Urothelium cell line (cell line): Measurements from ENCODE around the gene C2orf68.
"Not testable (repeated sequence)": the region's sequence is repeated elsewhere in the genome, so short reads cannot be mapped to it uniquely, and the experiment has no call there.

Experiments
- DNase-seq: peaks from one replicate; pipeline ENCODE4 v3.0.0; 2011; ENCODE audit warnings: low spot score, mixed read lengths
- FAIRE-seq: peaks from 2 replicates; lab custom pipeline; 2011; peaks lifted over from hg19 to GRCh38; lab: Jason Lieb, UNC

The C2orf68 gene, protein sequence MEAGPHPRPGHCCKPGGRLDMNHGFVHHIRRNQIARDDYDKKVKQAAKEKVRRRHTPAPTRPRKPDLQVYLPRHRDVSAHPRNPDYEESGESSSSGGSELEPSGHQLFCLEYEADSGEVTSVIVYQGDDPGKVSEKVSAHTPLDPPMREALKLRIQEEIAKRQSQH

DNA sequence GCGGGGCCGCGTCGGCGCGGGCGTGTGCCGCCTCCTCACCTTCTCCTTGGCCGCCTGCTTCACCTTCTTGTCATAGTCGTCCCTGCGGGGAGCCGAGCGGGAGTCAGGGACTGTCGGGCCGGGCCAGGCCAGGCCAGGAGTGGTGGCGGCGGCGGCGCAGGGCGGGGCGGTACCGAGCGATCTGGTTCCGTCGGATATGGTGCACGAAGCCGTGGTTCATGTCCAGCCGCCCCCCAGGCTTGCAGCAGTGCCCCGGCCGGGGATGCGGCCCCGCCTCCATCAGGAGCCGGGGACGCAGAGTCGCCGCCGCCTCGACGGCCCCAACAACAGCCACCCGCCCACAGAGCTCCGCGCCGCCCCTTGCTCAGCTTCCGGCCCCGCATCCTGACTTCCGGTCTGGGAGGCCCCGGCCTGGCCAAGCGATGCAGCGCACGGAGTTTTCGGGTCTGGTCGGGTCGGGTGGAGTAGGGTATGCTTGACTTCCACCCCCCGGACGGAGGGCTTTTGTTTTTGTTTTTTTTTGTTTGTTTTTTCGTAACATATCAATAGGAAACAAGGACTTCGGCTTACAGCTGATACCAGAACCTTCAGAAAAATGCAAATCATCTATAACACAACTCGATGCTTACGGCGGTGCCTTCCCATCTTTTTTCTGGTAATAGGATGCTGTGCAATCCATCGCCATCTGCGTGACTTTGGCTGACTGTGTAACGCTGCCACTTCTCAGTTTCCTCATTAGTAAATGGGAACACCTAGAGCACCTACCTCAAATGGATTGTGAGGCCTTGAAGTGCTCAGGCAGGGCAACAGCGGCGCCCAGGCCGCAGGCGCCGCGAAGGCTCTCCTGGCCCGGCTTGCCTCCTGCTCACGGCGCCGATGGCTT, at the start of gene C2orf68:
Gene C2orf68 (minus strand): TSS at position 362 of the 883 bp plus-strand sequence. CDS start 82 bp downstream, at position 280.
- peak; percentile 94 for DNase-seq
- FAIRE-seq: peak; percentile 20

DNA sequence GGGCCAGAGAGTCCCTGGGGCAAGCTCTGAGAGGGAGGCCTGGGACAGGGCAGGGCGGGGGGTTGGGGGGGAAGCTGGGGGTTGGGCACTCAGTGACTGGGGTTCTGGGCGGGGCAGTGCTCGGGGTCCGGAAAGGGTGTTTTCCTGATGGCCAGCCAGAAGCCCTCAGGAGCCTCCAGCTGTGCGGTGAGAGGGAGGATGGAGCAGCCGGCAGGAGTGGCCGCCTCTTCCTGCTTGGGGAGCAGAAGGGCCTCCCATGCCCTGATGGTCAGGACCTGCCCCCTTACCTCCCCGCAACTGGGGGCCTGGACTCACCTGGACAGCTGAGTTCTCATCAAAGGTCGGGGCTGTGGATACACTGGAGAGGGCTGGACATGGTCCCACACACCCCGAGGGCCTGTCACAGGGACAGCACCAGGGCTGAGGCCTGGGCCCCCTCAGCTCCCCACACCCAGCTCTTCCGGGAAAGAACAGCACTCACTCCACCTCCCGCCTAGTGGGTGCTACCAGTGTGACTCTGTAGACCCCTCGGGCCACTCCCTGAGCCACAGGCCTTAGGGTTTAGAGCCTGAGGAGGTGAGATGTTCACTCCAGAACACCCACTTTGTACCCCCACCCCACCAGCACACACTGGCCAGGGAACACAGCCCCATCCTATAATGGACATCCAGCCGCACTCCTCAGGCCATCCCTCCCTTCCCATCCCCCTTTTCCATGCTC, 49.4 kb upstream of the C2orf68 start:
- FAIRE-seq (no peak), DNase-seq (no peak)

DNA sequence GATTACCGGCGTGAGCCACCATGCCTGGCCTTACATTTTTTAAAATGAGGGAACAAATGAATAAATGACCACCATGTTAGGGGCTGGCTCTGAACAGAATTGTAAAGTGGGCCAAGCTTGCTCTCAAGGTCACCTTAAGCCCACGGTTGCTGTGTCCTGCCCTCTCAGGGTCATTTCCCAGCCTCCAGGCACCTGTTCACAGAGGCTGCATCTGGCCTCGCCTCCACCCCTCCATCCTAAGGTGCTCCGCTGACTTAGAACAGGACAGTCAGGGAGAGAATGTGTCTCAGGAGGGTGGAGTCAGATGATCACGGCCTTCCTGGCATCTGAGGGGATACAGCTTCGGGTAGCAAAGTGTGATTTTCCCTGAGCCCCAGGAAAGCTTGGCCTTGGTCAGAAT, 48.9 kb upstream of the C2orf68 start:
- DNase-seq (no peak), FAIRE-seq (no peak)

DNA sequence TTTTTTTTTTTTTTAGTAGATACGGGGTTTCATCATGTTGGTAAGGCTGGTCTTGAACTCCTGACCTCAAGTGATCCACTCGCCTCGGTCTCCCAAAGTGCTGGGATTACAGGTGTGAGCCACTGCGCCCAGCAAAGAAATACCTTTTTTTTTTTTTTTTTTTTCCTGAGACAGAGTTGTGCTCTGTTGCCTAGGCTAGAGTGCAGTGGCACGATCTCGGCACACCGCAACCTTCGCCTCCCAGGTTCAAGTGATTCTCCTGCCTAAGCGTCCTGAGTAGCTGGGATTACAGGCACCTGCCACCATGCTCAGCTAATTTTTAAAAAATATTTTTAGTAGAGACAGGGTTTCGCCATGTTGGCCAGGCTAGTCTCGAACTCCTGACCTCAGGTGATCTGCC, 48.4 kb upstream of the C2orf68 start:
- FAIRE-seq, DNase-seq: not testable (repeated sequence)

DNA sequence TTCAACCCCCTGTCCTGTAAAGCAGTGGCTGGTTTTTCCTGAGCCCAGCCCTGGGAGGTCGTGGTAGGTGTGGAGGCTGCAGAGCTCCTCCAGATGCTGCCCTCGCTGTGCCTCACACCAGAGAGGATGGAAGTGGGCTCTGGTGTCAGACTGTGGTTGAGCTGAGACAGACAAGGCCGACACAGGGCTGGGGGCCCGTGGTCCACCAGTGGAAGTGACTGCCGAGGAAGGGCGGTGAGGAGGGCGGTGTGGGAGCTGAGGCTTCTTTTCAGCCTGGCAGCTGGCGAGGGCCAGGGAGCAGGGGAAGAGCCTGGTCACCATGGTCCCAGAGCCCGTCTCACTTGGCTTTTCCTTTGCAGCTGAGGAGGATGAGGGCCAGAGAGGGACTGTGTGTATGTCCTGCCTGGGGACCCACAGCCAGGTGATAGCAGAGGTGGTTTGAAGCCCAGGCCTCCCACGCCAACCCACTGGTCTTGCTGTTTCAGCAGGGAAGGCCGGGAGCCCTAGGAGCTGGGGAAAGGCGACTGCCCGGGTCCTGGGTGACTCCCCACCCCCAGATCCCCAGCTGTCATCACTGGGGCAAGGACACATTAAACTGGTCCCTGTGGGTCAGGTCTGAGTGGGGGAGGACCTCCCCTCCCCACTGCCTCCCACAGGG, 47.6 kb upstream of the C2orf68 start:
- no peak for FAIRE-seq
- no peak for DNase-seq

DNA sequence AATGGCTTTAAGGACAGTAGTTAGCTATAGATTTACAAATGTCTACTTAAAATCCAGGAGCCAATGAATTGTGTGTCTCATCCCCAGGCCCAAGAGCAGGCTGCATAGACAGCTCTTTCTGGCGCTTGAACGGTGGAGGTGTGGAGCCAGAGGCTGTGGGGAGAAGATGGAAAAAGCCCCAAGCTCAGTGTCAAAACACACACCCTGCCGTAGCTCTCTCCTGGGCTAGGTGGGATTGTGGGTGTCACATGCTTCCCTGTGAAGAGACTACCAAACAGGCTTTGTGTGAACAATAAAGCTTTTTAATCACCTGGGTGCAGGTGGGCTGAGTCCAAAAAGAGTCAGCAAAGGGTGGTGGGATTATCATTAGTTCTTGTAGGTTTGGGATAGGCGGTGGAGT, 45.5 kb upstream of the C2orf68 start:
- not testable (repeated sequence) for FAIRE-seq, DNase-seq

DNA sequence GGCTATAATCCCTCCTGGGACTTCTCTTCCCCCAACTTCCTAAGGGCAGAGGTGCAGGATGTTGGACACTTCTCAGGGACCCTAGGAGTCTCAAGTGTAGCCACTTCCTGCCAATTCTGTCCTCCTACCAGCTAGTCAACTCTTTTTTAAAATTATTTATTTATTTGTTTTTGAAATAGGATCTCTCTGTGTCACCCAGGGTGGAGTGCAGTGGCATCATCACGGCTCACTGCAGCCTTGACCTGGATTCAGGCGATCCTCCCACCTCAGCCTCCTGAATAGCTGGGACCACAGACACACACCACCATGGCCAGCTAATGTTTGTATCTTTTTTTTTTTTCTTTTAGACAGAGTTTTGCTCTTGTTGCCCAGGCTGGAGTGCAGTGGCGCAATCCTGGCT, 44.6 kb upstream of the C2orf68 start:
- FAIRE-seq: no peak
- DNase-seq: no peak

DNA sequence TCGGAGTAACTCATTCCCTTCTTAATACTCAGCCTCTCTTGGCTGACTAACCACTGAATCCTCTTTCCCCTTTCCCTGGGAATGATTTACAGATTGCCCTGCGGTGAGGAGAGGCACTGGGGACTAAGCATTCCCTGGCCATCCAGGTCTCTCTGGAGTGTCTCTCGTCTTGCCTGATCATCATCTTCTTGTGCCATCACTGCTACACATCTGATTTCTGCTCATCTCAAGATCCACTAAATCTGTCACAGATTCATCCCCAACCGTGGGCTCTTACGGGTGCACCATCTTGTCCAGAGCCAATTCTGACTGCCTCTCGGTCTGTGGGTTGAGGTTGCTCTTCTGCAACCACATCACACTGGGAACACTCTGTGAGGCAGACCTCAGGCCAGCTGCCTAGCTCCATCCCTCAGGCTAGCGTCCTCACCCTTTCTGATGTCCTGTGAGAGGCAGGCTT, 44.1 kb upstream of the C2orf68 start:
- DNase-seq: no peak
- FAIRE-seq: no peak

DNA sequence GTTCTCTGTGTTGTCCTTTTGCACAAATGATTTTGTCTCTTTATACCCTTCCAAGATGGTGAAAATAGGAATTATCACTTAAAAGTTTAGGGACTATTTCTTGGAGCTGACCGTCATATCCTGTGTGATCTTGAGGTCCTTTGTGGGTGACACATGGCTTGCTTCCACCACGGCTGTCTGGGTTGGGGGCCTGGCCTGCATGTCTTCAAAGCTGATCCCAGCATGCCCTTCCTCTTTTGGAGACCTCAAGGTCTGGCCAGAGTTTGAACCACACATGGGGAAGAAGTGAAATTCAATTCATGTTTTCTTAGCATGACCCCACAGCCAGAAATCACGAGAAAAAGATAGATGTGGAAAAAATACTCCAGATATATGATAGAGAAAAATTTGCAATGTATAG, 42.1 kb upstream of the C2orf68 start:
- FAIRE-seq: no peak
- DNase-seq: no peak

DNA sequence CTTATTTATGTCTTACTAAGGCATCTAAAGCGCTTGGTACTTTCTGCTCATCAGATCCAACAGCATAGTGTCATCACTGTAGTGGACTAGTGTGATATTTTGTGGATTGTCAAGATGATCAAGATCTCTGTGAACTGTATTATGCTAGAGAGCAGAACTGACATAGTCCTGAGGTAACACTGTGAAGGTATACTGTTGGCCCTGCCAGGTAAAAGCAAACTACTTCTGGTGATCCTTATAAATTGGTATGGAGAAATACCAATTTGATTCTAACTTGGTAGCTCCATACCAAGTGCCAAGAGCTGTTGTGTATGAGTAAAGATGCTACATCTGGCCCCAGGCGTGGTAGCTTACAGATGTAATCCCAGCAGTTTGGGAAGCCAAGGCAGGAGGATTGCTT, 40.2 kb upstream of the C2orf68 start:
- FAIRE-seq (no peak), DNase-seq (no peak)

DNA sequence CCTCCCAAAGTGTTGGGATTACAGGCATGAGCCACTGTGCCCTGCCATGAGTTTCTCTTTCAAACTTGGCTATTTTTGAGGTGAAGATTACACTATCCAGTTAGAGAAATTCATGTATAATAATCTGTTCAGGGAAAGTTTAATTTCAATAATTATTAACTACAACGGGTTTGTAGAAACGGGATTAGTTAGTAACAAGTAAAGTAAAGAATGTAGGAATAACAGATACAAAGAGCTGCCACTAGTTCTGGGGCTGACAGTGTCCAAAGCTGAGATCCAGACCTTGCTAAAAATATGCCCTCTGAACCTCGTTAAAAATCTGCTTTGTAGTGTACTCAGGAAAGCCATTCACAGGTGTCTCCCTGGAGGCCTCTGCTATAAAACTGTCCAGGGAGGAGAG, 39.2 kb upstream of the C2orf68 start:
- no peak for FAIRE-seq

DNA sequence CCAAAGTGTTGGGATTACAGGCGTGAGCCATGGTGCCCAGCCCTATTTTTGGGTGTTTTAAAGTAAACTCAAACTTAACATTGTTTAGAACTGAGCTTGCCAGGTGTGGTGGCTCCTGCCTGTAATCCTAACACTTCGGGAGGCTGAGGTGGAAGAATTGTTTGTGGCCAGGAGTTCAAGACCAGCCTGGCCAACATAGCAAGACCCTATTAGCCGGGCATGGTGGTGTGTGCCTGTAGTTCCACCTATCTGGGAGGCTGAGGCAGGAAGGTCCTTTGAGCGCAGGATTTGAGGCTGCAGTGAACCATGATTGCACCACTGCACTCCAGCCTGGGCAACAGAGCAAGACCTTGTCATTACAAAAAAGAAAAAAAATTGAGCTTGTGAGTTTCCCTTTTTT, 38.6 kb upstream of the C2orf68 start:
- no peak for DNase-seq
- no peak for FAIRE-seq

More for the DNA sequence above, 39.2 kb upstream of the C2orf68 start:
- DNase-seq: no peak

DNA sequence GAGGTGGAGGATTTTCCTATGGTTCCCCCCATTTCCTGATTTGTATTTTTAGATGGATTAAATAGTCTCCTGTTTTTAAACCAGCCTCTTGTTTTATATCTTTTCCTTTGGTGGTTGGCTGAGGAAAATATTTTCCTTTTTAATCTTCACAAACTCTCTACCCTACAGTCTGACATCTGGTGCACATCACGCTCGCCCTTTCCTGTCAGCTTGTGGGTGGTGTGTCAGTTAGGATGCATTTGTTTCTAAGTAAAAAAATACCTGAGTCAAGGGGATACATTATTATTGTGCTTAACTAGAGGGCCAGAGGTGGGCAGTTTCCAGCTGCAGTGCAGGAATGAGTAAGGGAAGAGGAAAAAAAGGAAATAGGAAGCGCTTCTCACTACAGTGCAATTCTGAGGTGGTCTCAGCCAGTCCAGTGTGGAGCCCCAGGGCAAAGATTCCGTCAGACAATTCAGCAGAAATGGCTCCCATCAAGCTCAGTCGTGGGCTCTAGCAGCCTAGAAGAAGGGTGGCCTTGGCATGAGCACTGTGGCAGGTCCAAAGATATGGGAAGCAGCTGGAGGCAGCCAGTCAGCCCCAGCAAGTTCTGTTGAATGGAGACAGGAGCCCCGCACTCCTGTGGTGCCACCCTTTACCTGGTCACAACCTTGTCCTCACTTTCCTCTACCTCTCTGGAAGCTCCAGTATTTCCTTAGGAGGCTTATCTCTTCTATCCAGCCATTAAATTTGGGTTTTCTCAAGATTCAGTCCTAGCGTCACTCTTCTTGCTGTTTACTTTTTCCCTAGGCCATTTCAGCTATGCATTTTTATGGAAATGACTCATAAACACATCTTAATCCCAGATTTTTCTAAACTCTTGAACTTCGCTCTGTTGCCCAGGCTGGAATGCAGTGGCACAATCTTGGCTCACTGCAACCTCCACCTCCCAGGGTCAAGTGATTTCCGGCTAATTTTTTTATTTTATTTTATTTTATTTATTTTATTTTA, 37.6 kb upstream of the C2orf68 start:
- FAIRE-seq: no peak
- no peak for DNase-seq

DNA sequence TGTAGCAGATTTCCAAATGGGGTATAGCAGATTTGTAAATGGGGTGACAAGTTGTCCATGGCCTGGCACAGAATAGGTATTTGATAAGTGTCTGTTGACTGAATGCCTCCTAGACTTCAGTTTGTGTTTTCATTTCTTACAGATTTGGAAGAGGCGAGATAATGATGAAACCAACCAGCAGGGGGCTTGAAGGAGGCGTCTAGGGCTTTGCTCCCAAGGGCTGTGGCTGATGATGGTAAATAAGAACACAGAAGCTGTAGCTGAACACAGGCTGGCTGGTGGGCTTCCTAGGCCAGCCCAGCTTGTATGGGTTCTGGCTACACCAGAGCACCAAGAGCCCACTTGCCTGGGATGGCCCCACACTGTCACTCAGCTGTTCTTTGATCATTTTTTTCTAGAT, 36.8 kb upstream of the C2orf68 start:
- FAIRE-seq (no peak), DNase-seq (peak; percentile 38)

DNA sequence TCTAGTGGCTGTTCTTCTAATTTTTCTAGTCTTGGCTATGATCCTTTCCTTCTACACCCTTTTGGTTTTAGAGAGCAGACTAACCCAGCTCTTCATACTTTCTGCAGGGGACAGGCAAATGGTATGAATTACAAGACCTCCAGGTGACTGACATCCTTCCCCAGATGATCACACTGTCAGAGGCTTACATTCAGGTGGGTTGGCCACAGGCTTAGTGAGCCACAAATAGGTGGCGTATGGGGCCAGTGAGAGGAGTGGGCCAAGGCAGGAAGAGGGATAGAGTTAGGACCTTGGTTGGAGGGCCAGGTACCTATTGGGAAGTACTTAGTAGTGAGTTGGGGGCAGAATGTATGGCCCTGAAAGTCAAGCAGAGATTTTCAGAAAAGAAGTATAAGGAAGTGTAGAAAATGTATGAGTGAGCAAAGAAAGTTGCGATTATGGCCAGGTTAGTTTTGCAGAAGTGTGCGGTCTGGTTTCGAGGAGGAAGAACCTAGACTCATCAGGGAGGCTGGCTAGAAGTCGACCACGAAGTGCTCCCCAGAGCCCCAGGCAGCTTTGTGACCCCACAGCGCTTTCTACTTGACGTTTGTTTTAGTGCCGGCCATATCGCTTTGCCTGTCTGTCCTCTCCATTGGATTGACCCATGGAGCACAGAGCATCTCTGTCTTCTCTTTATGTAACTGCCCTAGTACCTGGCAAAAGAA, 36.1 kb upstream of the C2orf68 start:
- DNase-seq (no peak), FAIRE-seq (no peak)

DNA sequence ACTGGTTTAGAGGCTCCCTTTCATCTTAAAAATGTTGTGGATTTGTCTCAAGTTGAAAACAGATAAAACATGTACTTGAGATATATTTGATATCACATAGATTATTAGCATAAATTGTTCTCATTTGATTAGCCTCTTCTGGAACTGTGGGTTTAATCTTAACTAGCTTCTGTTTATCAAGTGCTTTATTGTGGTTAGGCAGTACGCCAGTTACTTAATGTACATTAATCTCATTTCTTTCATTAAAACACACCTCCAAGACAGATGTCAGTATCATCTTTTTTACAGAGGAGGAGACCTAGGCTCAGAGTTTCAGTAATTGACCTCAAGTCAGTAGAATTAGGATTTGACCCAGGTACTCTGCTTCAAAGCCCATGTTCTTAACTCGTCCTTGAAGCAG, 34.3 kb upstream of the C2orf68 start:
- no peak for FAIRE-seq
- no peak for DNase-seq

DNA sequence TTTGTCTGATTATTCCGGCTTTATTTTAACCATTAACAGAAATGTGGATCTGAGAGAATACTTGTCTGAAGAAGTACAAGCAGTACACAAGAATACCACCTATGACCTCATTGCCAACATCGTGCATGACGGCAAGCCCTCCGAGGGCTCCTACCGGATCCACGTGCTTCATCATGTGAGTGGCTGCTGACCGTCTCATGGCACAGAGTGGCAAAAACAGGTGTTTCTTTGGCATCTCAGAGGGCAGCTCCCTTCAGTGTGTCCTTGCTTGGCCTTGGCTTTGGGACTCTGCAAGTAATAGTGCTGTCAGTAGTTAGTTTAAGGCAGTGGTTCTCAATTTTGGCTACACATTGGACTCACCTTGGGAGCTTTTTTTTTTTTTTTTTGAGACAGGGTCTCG, 33.0 kb upstream of the C2orf68 start:
- no peak for FAIRE-seq

DNA sequence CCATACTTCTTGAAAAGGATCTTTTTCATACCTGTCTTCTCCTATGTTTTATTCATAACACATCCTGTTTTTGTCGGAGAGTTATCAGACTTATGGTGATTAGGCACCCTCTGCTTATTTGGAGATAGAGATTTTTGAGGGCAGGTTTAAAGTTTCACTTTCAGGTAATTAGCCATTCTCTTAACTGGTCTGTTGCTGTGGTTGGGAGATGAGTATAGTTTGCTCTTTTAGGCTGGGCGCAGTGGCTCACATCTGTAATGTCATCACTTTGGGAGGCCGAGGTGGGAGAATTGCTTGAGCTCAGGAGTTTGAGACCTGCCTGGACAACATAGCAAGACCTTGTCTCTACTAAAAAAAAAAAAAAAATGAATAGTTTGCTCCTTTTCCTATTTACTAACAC, 30.9 kb upstream of the C2orf68 start:
- no peak for DNase-seq
- no peak for FAIRE-seq

More for the DNA sequence above, 33.0 kb upstream of the C2orf68 start:
- no peak for DNase-seq

DNA sequence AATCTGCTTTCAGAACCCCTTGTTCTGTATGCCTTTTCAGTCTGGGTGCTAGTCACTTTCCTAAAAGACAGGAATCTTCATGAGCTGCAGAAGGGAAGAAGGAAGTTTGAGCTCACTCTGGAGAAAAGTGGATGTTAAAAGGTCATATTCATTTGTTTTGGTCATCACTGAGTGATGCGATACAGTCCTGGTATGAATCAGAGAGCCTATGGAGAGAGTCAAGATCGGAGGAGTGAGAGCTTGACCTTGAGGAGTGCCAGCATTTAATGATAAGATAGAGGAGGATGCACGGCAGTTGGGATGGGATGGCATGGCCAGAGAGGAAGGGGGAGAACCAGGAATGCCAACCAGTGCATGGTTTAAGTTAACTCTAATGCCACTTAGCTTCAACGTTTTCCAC, 23.8 kb upstream of the C2orf68 start:
- FAIRE-seq (no peak), DNase-seq (no peak)
